SK-N-MC (cell line): ENCODE data around the gene CCDC158.

Experiments
- EZH2 ChIP-seq: fragments of 200-600 bp; sonication (generic); IDR thresholded peaks from one replicate; pipeline ENCODE4 v1.6.1; 2017; ENCODE audit warnings: antibody characterized with exemption
- POLR2AphosphoS5 ChIP-seq: IDR thresholded peaks from 2 replicates; pipeline ENCODE4 v1.6.1; 2012; ENCODE audit warnings: mild to moderate bottlenecking, low read depth, low read length, borderline replicate concordance

DNA sequence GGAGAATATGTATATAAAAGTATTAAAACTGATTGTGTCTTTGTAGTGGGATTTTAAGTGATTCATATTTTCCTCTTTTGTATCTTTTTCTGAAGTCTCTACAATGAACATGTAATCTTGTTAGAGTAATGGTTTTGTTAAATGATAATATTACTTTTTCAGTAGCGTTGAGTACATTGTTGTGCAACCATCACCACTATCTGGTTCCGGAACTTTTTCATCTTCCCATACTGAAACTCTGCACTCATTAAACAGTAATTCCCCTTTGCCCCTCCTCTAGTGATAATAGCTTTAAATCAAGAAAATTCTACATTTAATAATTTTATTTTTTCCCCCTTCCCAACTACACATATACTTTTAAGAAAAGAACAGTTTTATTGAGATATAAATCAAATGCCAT is 37.4 kb upstream of the CCDC158 start:
- TF ChIP-seq POLR2AphosphoS5 (no peak), EZH2 (no peak)
